HK-2 (cell line): ENCODE data around the gene MIOX.

Experiments
- DNase-seq: peaks from one replicate; pipeline ENCODE4 v3.0.0-alpha.2; 2018; ENCODE audit not compliant: unreplicated experiment

Gene MIOX

GRCh38 chr22:50486561-50487289 is at the start of gene MIOX:
TSS of gene MIOX (plus strand) at chr22:50486859. CDS start at chr22:50486898, 39 bp downstream.
- DNase-seq = peak; percentile 73

- DNase-seq = no peak
These were observed 49.0 kb upstream of the MIOX start for GRCh38 chr22:50437511-50438304.

GRCh38 chr22:50438305-50439275 is 48.1 kb upstream of the MIOX start:
- no peak for DNase-seq

- no peak for DNase-seq
These were observed 47.3 kb upstream of the MIOX start for GRCh38 chr22:50439314-50439870.

DNA sequence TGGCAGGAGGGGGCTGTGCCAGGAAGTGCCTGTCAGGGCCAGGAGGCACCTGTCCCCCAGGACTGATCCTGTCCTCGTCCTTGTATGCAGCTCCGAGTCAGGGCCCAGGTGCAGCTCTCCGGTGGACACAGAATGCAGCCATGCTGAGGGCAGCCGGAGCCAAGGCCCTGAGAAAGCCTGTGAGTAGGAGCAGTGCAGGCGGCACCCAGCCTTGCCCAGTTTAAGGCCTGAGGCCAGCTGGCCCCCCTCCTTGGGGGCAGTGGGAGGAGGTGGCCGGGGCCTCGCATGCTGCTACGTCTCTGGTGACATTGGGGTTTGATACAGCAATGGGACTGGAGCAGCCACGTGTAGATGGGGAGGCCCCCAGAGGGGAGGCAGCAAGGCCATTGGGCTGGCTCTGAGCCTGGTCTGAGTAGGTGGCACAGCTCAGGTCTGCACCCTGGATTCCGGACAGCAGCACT is 46.8 kb upstream of the MIOX start:
- DNase-seq = no peak

GRCh38 chr22:50440544-50441249 is 46.0 kb upstream of the MIOX start:
- no peak for DNase-seq

DNA sequence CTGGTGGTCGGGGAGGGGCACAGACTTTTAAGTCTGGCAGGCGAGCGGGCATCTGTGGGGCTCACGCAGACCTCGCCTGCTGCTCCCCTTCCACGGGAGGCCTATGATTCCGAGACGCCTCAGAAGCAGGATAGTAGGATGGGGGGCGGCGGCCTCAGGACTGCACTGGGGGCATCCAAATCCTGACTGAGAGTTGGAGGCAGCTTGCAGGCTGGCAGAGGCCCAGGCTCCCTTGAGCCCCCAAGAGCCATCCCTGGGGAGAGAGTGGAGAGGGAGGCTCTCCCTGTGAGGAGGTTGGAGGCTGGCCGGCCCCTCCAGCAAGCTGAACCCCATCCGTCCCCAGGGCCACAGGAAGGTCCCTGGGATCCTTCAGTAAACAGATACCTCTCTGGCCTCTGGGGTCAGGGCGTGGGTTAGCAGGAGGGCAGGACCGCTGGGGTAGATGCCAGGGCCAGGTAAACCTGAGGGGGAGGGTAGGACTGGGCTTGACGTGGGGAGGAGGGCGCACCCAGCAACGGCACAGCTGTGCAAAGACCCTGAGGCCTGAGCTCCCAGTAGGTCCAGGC is 45.1 kb upstream of the MIOX start:
- DNase-seq = no peak

- no peak for DNase-seq
These were observed 43.5 kb upstream of the MIOX start for GRCh38 chr22:50443197-50443596.

GRCh38 chr22:50443801-50444625 is 42.6 kb upstream of the MIOX start:
- no peak for DNase-seq

DNA sequence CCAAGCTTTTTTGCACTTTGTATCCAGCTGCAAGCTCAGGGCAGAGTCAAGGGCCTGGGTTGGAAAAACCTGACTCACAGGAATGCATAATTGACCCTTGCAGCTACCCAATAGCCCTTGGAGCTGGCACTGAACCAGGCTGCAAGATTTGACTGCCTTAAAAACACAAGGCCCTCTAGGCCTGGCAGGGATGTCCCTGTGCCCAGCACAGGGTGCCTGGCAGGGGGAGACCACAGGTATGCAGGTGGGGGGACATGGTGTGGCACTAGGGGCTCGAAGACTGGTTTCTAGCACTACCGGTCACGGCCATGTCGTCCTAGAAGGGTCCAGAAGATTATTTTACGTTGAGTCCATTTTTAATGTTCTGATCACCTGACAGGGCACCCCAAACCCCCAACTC is 42.0 kb upstream of the MIOX start:
- no peak for DNase-seq

- no peak for DNase-seq
These were observed 41.4 kb upstream of the MIOX start for GRCh38 chr22:50445071-50445879.

DNA sequence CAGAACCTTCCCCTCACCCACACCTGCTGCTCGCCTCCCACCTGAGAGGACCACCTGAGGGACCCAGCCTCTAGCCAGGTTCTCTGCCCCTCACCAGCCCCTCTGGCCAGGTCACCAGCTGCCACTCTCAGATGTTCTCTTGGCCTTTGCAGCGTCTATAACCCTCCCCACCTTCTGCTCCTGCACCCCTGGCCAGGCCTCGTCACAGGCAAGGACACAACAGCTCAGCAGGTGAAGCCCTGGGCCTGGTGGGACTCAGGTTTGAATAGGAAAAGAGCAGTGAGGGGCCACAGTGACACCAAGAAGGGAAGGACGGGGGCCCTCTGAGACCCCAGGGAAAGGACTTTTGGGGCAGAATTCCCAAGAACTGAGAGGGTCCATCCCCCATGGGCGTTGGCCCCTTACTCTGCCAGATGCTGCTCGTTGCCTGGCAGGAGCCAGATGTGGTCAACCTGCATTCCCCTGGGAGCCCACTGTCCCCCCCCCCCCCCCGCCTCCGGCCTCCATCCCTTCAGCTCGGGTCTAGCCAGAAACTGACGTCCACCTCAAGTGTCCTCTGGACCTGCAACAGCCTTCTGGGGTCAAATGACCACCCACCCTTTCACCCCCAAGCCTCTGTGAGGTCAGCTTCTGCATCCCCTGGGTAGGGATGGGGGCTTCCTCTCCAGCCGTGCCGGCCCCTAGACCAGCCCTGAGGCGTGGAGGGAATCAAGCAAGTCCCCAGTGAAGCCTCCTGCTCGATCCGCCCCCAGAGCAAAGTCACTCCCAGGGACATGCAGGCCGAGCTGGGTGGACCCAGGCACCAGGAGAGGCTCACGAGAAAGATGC is 40.6 kb upstream of the MIOX start:
- DNase-seq = no peak

DNA sequence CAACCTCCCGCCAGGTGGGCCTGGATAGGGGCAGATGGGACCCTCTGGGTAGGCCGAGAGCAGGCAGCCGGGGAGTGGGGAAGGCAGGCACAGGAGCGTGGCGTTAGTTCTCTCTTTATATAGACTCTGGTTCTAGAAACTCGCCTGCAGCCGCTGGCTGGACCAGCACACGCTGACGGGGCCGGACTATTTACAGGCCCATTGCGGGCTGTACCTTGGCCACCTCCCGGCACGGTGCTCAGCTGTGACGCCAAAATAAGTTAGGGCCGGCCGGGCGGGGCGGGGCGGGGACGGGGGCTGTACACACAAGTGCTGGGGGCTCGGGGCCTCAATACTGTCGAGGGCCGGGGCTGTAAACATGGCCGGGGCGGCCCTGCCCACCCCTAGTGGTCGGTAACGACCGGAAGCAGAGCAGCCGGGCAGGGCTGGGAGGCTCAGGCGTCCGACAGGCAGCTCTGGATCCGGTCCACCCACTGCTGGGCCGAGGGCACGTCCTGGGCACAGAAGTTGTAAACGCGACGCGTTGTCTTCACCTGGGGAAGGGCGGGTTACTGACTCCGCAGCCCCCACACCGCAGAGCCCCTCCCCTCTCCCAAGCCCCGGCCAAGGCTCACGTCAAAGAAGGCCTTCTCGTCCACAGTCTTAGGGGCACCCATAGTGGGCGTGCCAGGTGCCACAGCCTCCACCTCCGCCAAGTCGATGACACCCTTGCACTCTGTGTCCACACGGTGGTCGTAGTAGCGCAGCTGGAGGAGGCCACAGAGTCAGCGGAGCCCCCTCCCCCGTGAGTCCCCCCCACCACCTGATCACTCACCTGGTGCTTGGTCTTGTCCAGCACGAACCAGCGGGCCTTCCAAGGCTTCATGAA is 39.7 kb upstream of the MIOX start:
- DNase-seq = no peak

- no peak for DNase-seq
These were observed 38.8 kb upstream of the MIOX start for GRCh38 chr22:50447576-50448551.

DNA sequence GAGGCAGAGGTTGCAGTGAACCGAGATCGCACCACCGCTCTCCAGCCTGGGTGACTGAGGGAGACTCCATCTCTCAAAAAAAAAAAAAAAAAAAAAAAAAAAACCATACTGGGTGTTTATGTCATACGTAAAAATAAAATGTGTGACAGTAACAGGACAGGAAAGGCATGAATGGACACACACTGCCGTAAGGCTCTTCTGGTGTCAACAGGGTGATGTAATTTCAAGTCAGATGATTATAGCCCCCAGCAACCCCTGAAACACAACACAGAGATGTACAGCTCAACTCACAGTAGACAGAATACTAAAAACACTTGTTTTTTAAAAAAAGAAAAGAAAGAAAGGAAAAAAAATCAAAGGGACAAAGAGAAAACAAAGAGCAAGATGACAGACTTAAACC is 34.0 kb upstream of the MIOX start:
- no peak for DNase-seq

DNA sequence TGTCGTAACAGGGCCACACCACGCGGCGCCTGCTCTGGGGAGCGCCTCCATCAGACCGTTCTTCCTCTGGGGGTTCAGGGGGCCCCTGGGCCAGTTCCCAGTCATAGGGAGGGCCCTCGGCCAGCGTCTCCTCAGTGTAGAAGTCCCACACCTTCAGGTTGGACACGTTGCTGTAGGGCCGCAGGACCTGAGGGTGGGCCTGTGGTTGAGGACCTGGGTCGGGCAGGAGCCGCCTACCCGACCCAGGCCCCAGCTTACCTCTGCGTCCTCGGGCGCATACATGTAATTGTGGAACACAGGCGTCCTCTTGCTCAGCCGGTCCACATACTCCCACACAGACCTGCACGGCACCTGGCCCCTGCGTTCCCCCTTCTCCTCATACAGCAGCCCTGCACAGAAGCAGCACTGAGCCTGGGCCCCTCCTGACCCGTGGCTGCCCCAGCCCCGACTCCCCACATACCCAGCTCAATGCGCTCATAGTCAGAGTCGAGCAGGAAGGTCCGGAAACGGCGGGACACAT is 32.0 kb upstream of the MIOX start:
- no peak for DNase-seq
